HepG2 (cell line): ENCODE results near the gene IGFBP7.

Experiments
- CTCF ChIP-seq: sonication (generic); formaldehyde crosslinking; IDR thresholded peaks from 2 replicates; pipeline ENCODE4 v1.5.0; 2020; ENCODE audit warnings: mild to moderate bottlenecking, missing genetic modification reagents, moderate library complexity
- GFI1 ChIP-seq: sonication (generic); formaldehyde crosslinking; IDR thresholded peaks from 2 replicates; pipeline ENCODE4 v1.5.0; 2020; ENCODE audit warnings: missing genetic modification reagents, mild to moderate bottlenecking, borderline replicate concordance
- HCFC1 ChIP-seq: fragments of 150-350 bp; IDR thresholded peaks from 2 replicates; pipeline ENCODE4 v1.6.1; 2014; ENCODE audit warnings: low read depth, low read length
- MIER2 ChIP-seq: IDR thresholded peaks from 2 replicates; pipeline ENCODE4 v1.6.1; 2016; ENCODE audit warnings: missing biosample characterization, missing genetic modification reagents
- PITX1 ChIP-seq: sonication (generic); formaldehyde crosslinking; IDR thresholded peaks from 2 replicates; pipeline ENCODE4 v1.5.1; 2020; ENCODE audit warnings: mild to moderate bottlenecking, missing genetic modification reagents
- TF ChIP-seq, protein P1 (sequence below): sonication (generic); formaldehyde crosslinking; IDR thresholded peaks from 2 replicates; pipeline ENCODE4 v1.4.0; 2020; ENCODE audit warnings: missing genetic modification reagents

- TF ChIP-seq MIER2 (no peak), GFI1 (CRISPR knock-in tag) (no peak), CTCF (CRISPR knock-in tag) (no peak), PITX1 (CRISPR knock-in tag) (no peak), HCFC1 (no peak)
- TF ChIP-seq, protein P1, sequence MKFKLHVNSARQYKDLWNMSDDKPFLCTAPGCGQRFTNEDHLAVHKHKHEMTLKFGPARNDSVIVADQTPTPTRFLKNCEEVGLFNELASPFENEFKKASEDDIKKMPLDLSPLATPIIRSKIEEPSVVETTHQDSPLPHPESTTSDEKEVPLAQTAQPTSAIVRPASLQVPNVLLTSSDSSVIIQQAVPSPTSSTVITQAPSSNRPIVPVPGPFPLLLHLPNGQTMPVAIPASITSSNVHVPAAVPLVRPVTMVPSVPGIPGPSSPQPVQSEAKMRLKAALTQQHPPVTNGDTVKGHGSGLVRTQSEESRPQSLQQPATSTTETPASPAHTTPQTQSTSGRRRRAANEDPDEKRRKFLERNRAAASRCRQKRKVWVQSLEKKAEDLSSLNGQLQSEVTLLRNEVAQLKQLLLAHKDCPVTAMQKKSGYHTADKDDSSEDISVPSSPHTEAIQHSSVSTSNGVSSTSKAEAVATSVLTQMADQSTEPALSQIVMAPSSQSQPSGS (CRISPR knock-in tag), result no peak
Observed at GRCh38 chr4:57148177-57148576, 38.0 kb upstream of the IGFBP7 start.
